Measurements from ENCODE around the gene RNF217. TPM values are rescaled to one million over a fixed set of nuclear protein-coding genes. Genes with fewer than 3 reads are reported as not detected.

The RNF217 gene
- total RNA-seq, 2 donors from 2014 or later = 24.0 to 28.1 TPM

DNA sequence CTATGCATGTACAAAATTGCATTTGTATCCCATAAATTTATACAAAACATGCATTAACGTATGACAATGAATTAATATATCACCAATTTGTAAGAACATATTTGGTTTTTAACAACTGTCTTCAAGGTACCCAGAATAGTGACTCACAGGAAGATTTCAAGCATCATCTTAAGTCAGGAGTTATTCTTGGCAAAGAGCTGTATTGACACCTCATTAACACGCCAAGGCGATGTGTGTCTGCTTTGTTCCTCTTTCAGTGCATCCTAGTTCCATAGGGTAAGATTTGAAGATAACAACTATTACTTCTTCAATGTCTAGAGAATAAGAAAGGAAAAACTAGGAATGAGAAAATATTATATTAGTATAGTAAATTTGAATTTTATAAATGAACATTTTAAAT is 155.6 kb downstream of the RNF217 start:
- no peak for DNase-seq
- Mint-ChIP-seq H3K4me3 (no peak overlapping the region), H3K27me3 (ENCODE audit: insufficient read depth) (no peaks in the 10 kb centered on the region), H3K27ac (no peak overlapping the region), H3K36me3 (ENCODE audit: low read depth) (no peaks in the 10 kb centered on the region), H3K9me3 (no peaks in the 10 kb centered on the region), H3K4me1 (peaks cover 4% of the 10 kb centered on the region)
- H3K27ac ChIP-seq (ENCODE audit: low read depth, low read length) = no peak overlapping the region
- TF ChIP-seq, protein P1, sequence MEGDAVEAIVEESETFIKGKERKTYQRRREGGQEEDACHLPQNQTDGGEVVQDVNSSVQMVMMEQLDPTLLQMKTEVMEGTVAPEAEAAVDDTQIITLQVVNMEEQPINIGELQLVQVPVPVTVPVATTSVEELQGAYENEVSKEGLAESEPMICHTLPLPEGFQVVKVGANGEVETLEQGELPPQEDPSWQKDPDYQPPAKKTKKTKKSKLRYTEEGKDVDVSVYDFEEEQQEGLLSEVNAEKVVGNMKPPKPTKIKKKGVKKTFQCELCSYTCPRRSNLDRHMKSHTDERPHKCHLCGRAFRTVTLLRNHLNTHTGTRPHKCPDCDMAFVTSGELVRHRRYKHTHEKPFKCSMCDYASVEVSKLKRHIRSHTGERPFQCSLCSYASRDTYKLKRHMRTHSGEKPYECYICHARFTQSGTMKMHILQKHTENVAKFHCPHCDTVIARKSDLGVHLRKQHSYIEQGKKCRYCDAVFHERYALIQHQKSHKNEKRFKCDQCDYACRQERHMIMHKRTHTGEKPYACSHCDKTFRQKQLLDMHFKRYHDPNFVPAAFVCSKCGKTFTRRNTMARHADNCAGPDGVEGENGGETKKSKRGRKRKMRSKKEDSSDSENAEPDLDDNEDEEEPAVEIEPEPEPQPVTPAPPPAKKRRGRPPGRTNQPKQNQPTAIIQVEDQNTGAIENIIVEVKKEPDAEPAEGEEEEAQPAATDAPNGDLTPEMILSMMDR (conservative IDR thresholded peaks at IDR 0.05) = no peak
- no peak overlapping the region for H3K9ac ChIP-seq (ENCODE audit: extremely low read depth, low read length, poor library complexity, severe bottlenecking)
- WGBS, 2 experiments (ENCODE audit: insufficient coverage in 1 of 2, insufficient read length in 1 of 2) = 93 to 100% methylated on average over 1 to 3 of the region's 3 CpGs
- no peaks in the 10 kb centered on the region for H3K9me3 ChIP-seq (ENCODE audit: control insufficient read depth, low read length)
- H3K4me1 ChIP-seq (ENCODE audit: control insufficient read depth, insufficient read depth, low read length) = no peaks in the 10 kb centered on the region
- no peak overlapping the region for H3K4me3 ChIP-seq (ENCODE audit: low read length)
- H3K36me3 ChIP-seq (ENCODE audit: control insufficient read depth, insufficient read depth, low read length) = no peaks in the 10 kb centered on the region
- no peaks in the 10 kb centered on the region for H3K27me3 ChIP-seq (ENCODE audit: control insufficient read depth, insufficient read depth, low read length, poor library complexity, severe bottlenecking)

DNA sequence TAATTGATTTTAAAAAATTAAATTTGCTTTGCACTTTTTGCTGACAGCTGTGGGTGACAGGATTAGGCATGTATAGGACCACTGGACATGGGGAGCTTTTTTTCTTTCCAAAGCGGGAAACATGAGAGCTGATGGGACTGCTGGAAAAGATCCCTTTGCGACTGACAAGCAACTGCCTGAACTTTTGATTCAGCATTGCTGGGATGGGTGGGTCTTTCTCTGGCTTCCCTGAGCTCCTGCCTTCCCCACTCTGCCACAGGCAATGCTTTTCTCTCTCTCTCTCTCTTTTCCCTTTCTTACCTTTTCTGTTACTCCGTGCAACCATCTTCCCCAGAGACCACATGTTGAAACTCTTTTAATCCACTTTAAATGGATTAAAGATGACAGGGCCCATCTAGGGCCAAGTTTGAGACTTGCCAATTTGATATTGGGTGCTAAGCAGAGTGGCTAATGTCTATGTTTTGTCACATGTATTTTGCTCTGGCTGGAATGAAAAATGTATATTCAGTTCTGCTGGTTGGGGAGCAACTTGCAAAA is 157.9 kb downstream of the RNF217 start:
- Mint-ChIP-seq H3K27ac (no peak overlapping the region), H3K27me3 (ENCODE audit: insufficient read depth) (no peaks in the 10 kb centered on the region), H3K4me1 (peaks cover 4% of the 10 kb centered on the region), H3K36me3 (ENCODE audit: low read depth) (peaks cover 1% of the 10 kb centered on the region), H3K4me3 (no peak overlapping the region), H3K9me3 (peaks cover 14% of the 10 kb centered on the region)
- DNase-seq = no peak
- WGBS, 2 experiments (ENCODE audit: insufficient coverage in 1 of 2, insufficient read length in 1 of 2) = 67 to 84% methylated on average over 1 to 3 of the region's 3 CpGs
- Histone ChIP-seq H3K36me3 (ENCODE audit: control insufficient read depth, insufficient read depth, low read length) (no peaks in the 10 kb centered on the region), H3K9ac (ENCODE audit: extremely low read depth, low read length, poor library complexity, severe bottlenecking) (no peak overlapping the region), H3K4me1 (ENCODE audit: control insufficient read depth, insufficient read depth, low read length) (no peaks in the 10 kb centered on the region), H3K27me3 (ENCODE audit: control insufficient read depth, insufficient read depth, low read length, poor library complexity, severe bottlenecking) (no peaks in the 10 kb centered on the region), H3K27ac (ENCODE audit: low read depth, low read length) (no peak overlapping the region), H3K9me3 (ENCODE audit: control insufficient read depth, low read length) (no peaks in the 10 kb centered on the region), H3K4me3 (ENCODE audit: low read length) (no peak overlapping the region)
- TF ChIP-seq, protein P1 (conservative IDR thresholded peaks at IDR 0.05) = no peak

DNA sequence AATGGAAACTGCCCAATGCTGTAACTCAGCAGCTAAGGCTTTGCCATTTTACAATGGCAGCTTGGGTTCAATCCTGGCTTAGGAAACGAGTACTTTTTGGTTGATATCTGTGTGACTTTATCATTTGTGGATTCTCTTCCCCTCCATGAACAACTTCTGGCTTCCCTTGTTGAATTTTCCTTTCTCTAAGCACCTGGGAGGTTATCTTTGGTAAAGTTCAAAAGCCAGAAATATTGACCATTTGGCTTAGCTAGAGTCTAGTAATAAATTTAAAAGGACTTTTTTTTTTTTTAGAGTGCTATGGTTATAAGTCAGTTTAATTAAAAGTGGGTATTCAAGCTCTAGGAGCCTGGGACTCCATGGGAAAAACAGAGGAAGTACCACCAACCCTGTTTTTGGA is 159.7 kb downstream of the RNF217 start:
- TF ChIP-seq, protein P1 (conservative IDR thresholded peaks at IDR 0.05) = no peak
- no peaks in the 10 kb centered on the region for H3K27me3 ChIP-seq (ENCODE audit: control insufficient read depth, insufficient read depth, low read length, poor library complexity, severe bottlenecking)
- Mint-ChIP-seq H3K27me3 (ENCODE audit: insufficient read depth) (no peaks in the 10 kb centered on the region), H3K4me3 (no peak overlapping the region), H3K36me3 (ENCODE audit: low read depth) (peaks cover 5% of the 10 kb centered on the region), H3K4me1 (peaks cover 4% of the 10 kb centered on the region), H3K9me3 (peaks cover 26% of the 10 kb centered on the region), H3K27ac (no peak overlapping the region)
- no peak overlapping the region for H3K4me3 ChIP-seq (ENCODE audit: low read length)
- H3K9ac ChIP-seq (ENCODE audit: extremely low read depth, low read length, poor library complexity, severe bottlenecking) = no peak overlapping the region
- DNase-seq = no peak
- WGBS, 2 experiments (ENCODE audit: insufficient coverage in 1 of 2, insufficient read length in 1 of 2) = 67% methylated on average over 1 of the region's 1 CpG; no CpG with 5 or more reads in 1 of the 2 experiments
- H3K4me1 ChIP-seq (ENCODE audit: control insufficient read depth, insufficient read depth, low read length) = no peaks in the 10 kb centered on the region
- H3K9me3 ChIP-seq (ENCODE audit: control insufficient read depth, low read length) = peaks cover 4% of the 10 kb centered on the region
- no peak overlapping the region for H3K27ac ChIP-seq (ENCODE audit: low read depth, low read length)
- no peaks in the 10 kb centered on the region for H3K36me3 ChIP-seq (ENCODE audit: control insufficient read depth, insufficient read depth, low read length)
